ENCODE measurements around the gene GLT6D1.

The GLT6D1 gene

GRCh38 chr9:135664801-135665794 is 25.8 kb upstream of the GLT6D1 start:
- H3K9me3 ChIP-seq (ENCODE audit: insufficient read depth, low read length): peaks cover 10% of the 10 kb centered on the region; the same call in 1 of the 2 replicates
- peaks cover 4% of the 10 kb centered on the region for H3K4me1 ChIP-seq (ENCODE audit: insufficient read depth, insufficient read length)
- no peak overlapping the region for H3K4me3 ChIP-seq (ENCODE audit: insufficient read length, low read depth)
- no peak for DNase-seq (ENCODE audit: low read depth, low spot score)
- no peak overlapping the region for H3K9ac ChIP-seq (ENCODE audit: insufficient read length, low read depth)
- H3K36me3 ChIP-seq (ENCODE audit: insufficient read depth, insufficient read length, low read length): no peaks in the 10 kb centered on the region
- H3K27me3 ChIP-seq (ENCODE audit: insufficient read depth, insufficient read length): no peaks in the 10 kb centered on the region
- TF ChIP-seq SUZ12 (IDR thresholded peaks at IDR 0.05; ENCODE audit: extremely low read depth, insufficient read depth, insufficient read length) (no peak), YY1 (IDR thresholded peaks at IDR 0.05; ENCODE audit: insufficient read depth, insufficient read length) (no peak), ZNF274 (IDR thresholded peaks at IDR 0.05; ENCODE audit: low read depth, low read length) (no peak)

GRCh38 chr9:135664266-135664665 is 24.9 kb upstream of the GLT6D1 start:
- Histone ChIP-seq H3K9me3 (ENCODE audit: insufficient read depth, low read length) (peaks cover 2% of the 10 kb centered on the region; the same call in 1 of the 2 replicates), H3K9ac (ENCODE audit: insufficient read length, low read depth) (no peak overlapping the region), H3K36me3 (ENCODE audit: insufficient read depth, insufficient read length, low read length) (no peaks in the 10 kb centered on the region), H3K27me3 (ENCODE audit: insufficient read depth, insufficient read length) (no peaks in the 10 kb centered on the region), H3K4me3 (ENCODE audit: insufficient read length, low read depth) (no peak overlapping the region), H3K4me1 (ENCODE audit: insufficient read depth, insufficient read length) (peaks cover 4% of the 10 kb centered on the region)
- TF ChIP-seq YY1 (IDR thresholded peaks at IDR 0.05; ENCODE audit: insufficient read depth, insufficient read length) (no peak), SUZ12 (IDR thresholded peaks at IDR 0.05; ENCODE audit: extremely low read depth, insufficient read depth, insufficient read length) (no peak), ZNF274 (IDR thresholded peaks at IDR 0.05; ENCODE audit: low read depth, low read length) (no peak)
- no peak for DNase-seq (ENCODE audit: low read depth, low spot score)

GRCh38 chr9:135663857-135664256 is 24.5 kb upstream of the GLT6D1 start:
- Histone ChIP-seq H3K4me1 (ENCODE audit: insufficient read depth, insufficient read length) (peaks cover 4% of the 10 kb centered on the region), H3K27me3 (ENCODE audit: insufficient read depth, insufficient read length) (no peaks in the 10 kb centered on the region), H3K9me3 (ENCODE audit: insufficient read depth, low read length) (no peaks in the 10 kb centered on the region; the same call in 1 of the 2 replicates), H3K36me3 (ENCODE audit: insufficient read depth, insufficient read length, low read length) (no peaks in the 10 kb centered on the region), H3K9ac (ENCODE audit: insufficient read length, low read depth) (no peak overlapping the region), H3K4me3 (ENCODE audit: insufficient read length, low read depth) (no peak overlapping the region)
- no peak for DNase-seq (ENCODE audit: low read depth, low spot score)
- TF ChIP-seq ZNF274 (IDR thresholded peaks at IDR 0.05; ENCODE audit: low read depth, low read length) (no peak), YY1 (IDR thresholded peaks at IDR 0.05; ENCODE audit: insufficient read depth, insufficient read length) (no peak), SUZ12 (IDR thresholded peaks at IDR 0.05; ENCODE audit: extremely low read depth, insufficient read depth, insufficient read length) (no peak)

- H3K36me3 ChIP-seq (ENCODE audit: insufficient read depth, insufficient read length, low read length): no peaks in the 10 kb centered on the region
- H3K4me1 ChIP-seq (ENCODE audit: insufficient read depth, insufficient read length): peaks cover 4% of the 10 kb centered on the region
- no peak overlapping the region for H3K9ac ChIP-seq (ENCODE audit: insufficient read length, low read depth)
- H3K9me3 ChIP-seq (ENCODE audit: insufficient read depth, low read length): no peaks in the 10 kb centered on the region
- DNase-seq (ENCODE audit: low read depth, low spot score): no peak
- H3K4me3 ChIP-seq (ENCODE audit: insufficient read length, low read depth): no peak overlapping the region
- H3K27me3 ChIP-seq (ENCODE audit: insufficient read depth, insufficient read length): no peaks in the 10 kb centered on the region
- no peak for TF ChIP-seq SUZ12 (IDR thresholded peaks at IDR 0.05; ENCODE audit: extremely low read depth, insufficient read depth, insufficient read length)
These were observed 24.1 kb upstream of the GLT6D1 start for GRCh38 chr9:135663451-135663770.

GRCh38 chr9:135662758-135663450 is 23.6 kb upstream of the GLT6D1 start, which contains the start of gene LCN9:
TSS of gene LCN9 (plus strand) at chr9:135663309. CDS start at chr9:135663322, 13 bp downstream.
- H3K36me3 ChIP-seq (ENCODE audit: insufficient read depth, insufficient read length, low read length): no peaks in the 10 kb centered on the region
- no peak within 1 kb of the TSS for H3K4me3 ChIP-seq (ENCODE audit: insufficient read length, low read depth)
- no peak for TF ChIP-seq ZNF274 (IDR thresholded peaks at IDR 0.05; ENCODE audit: low read depth, low read length)
- TF ChIP-seq SUZ12 (IDR thresholded peaks at IDR 0.05; ENCODE audit: extremely low read depth, insufficient read depth, insufficient read length): no peak
- TF ChIP-seq YY1 (IDR thresholded peaks at IDR 0.05; ENCODE audit: insufficient read depth, insufficient read length): no peak
- no peak for DNase-seq (ENCODE audit: low read depth, low spot score)
- H3K27me3 ChIP-seq (ENCODE audit: insufficient read depth, insufficient read length): no peaks in the 10 kb centered on the region
- H3K9me3 ChIP-seq (ENCODE audit: insufficient read depth, low read length): no peaks in the 10 kb centered on the region
- peaks cover 4% of the 10 kb centered on the region for H3K4me1 ChIP-seq (ENCODE audit: insufficient read depth, insufficient read length)
- no peak within 1 kb of the TSS for H3K9ac ChIP-seq (ENCODE audit: insufficient read length, low read depth)

GRCh38 chr9:135661816-135662560 is 22.6 kb upstream of the GLT6D1 start:
- Histone ChIP-seq H3K4me1 (ENCODE audit: insufficient read depth, insufficient read length) (peaks cover 4% of the 10 kb centered on the region), H3K4me3 (ENCODE audit: insufficient read length, low read depth) (no peak overlapping the region), H3K36me3 (ENCODE audit: insufficient read depth, insufficient read length, low read length) (no peaks in the 10 kb centered on the region), H3K9ac (ENCODE audit: insufficient read length, low read depth) (no peak overlapping the region), H3K27me3 (ENCODE audit: insufficient read depth, insufficient read length) (no peaks in the 10 kb centered on the region), H3K9me3 (ENCODE audit: insufficient read depth, low read length) (no peaks in the 10 kb centered on the region)
- no peak for TF ChIP-seq YY1 (IDR thresholded peaks at IDR 0.05; ENCODE audit: insufficient read depth, insufficient read length)
- TF ChIP-seq ZNF274 (IDR thresholded peaks at IDR 0.05; ENCODE audit: low read depth, low read length): no peak
- TF ChIP-seq SUZ12 (IDR thresholded peaks at IDR 0.05; ENCODE audit: extremely low read depth, insufficient read depth, insufficient read length): no peak
- no peak for DNase-seq (ENCODE audit: low read depth, low spot score)
